ENCODE data around the gene NR5A1.

Gene NR5A1

GRCh38 chr9:124437086-124437485, 70.1 kb downstream of the NR5A1 start:
- H3K4me3 ChIP-seq (ENCODE audit: insufficient read depth, low read length, poor library complexity, severe bottlenecking) = no peak overlapping the region
- TF ChIP-seq EZH2phosphoT487 (conservative IDR thresholded peaks at IDR 0.05; ENCODE audit: low read length) = no peak
- TF ChIP-seq, protein P1, sequence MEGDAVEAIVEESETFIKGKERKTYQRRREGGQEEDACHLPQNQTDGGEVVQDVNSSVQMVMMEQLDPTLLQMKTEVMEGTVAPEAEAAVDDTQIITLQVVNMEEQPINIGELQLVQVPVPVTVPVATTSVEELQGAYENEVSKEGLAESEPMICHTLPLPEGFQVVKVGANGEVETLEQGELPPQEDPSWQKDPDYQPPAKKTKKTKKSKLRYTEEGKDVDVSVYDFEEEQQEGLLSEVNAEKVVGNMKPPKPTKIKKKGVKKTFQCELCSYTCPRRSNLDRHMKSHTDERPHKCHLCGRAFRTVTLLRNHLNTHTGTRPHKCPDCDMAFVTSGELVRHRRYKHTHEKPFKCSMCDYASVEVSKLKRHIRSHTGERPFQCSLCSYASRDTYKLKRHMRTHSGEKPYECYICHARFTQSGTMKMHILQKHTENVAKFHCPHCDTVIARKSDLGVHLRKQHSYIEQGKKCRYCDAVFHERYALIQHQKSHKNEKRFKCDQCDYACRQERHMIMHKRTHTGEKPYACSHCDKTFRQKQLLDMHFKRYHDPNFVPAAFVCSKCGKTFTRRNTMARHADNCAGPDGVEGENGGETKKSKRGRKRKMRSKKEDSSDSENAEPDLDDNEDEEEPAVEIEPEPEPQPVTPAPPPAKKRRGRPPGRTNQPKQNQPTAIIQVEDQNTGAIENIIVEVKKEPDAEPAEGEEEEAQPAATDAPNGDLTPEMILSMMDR (IDR thresholded peaks at IDR 0.05; ENCODE audit: insufficient read depth, low read length, poor library complexity, severe bottlenecking) = no peak
- H3K4me2 ChIP-seq (ENCODE audit: low read depth, low read length, poor library complexity, severe bottlenecking) = no peak overlapping the region
- no peaks in the 10 kb centered on the region for H3K79me2 ChIP-seq (ENCODE audit: insufficient read depth, low read length)
- H3F3A ChIP-seq (ENCODE audit: insufficient read depth) = no peaks in the 10 kb centered on the region
- H3K9me3 ChIP-seq (ENCODE audit: insufficient read depth, low read length) = no peaks in the 10 kb centered on the region
- no peaks in the 10 kb centered on the region for H3K36me3 ChIP-seq (ENCODE audit: low read length)
- no peaks in the 10 kb centered on the region for H3K9me2 ChIP-seq (replicated peaks; ENCODE audit: insufficient read depth, low read length)
- H3K9ac ChIP-seq (ENCODE audit: low read length) = no peak overlapping the region
- H3K27ac ChIP-seq (ENCODE audit: low read depth, low read length) = no peak overlapping the region
- no peaks in the 10 kb centered on the region for H3K27me3 ChIP-seq (ENCODE audit: low read length)
- H2AFZ ChIP-seq (ENCODE audit: low read depth, low read length, severe bottlenecking) = no peak overlapping the region
- no peaks in the 10 kb centered on the region for H4K20me1 ChIP-seq (ENCODE audit: low read depth, low read length)

- no peak overlapping the region for H3K4me2 ChIP-seq (ENCODE audit: low read depth, low read length, poor library complexity, severe bottlenecking)
- H3F3A ChIP-seq (ENCODE audit: insufficient read depth) = no peaks in the 10 kb centered on the region
- H3K9me3 ChIP-seq (ENCODE audit: insufficient read depth, low read length) = no peaks in the 10 kb centered on the region
- H3K27me3 ChIP-seq (ENCODE audit: low read length) = no peaks in the 10 kb centered on the region
- no peak for TF ChIP-seq EZH2phosphoT487 (conservative IDR thresholded peaks at IDR 0.05; ENCODE audit: low read length)
- H3K9me2 ChIP-seq (replicated peaks; ENCODE audit: insufficient read depth, low read length) = no peaks in the 10 kb centered on the region
- no peaks in the 10 kb centered on the region for H4K20me1 ChIP-seq (ENCODE audit: low read depth, low read length)
- H2AFZ ChIP-seq (ENCODE audit: low read depth, low read length, severe bottlenecking) = no peak overlapping the region
- H3K36me3 ChIP-seq (ENCODE audit: low read length) = no peaks in the 10 kb centered on the region
- no peak overlapping the region for H3K27ac ChIP-seq (ENCODE audit: low read depth, low read length)
- no peak overlapping the region for H3K9ac ChIP-seq (ENCODE audit: low read length)
- H3K79me2 ChIP-seq (ENCODE audit: insufficient read depth, low read length) = no peaks in the 10 kb centered on the region
- H3K4me3 ChIP-seq (ENCODE audit: insufficient read depth, low read length, poor library complexity, severe bottlenecking) = no peak overlapping the region
Measured at GRCh38 chr9:124436320-124436719, 70.9 kb downstream of the NR5A1 start.
